Stimulated activated CD4-positive, alpha-beta T cell treated with anti-CD3 and anti-CD28 coated beads, Interleukin-4, amount 100 ng/mL, for 24 hours (primary cell): ENCODE measurements around the gene GCNA.
"Not testable (repeated sequence)": the region's sequence is repeated elsewhere in the genome, so short reads cannot be mapped to it uniquely, and the experiment has no call there.

Source experiments
- DNase-seq: peaks from one replicate; pipeline ENCODE4 v3.0.0-alpha.2; 2020

GCNA gene

DNA sequence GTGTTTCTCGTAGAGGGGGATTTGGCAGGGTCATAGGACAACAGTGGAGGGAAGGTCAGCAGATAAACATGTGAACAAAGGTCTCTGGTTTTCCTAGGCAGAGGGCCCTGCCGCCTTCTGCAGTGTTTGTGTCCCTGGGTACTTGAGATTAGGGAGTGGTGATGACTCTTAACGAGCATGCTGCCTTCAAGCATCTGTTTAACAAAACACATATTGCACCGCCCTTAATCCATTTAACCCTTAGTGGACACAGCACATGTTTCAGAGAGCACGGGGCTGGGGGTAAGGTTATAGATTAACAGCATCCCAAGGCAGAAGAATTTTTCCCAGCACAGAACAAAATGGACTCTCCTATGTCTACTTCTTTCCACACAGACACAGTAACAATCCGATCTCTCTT lies 66.2 kb downstream of the GCNA start:
- DNase-seq = not testable (repeated sequence)

DNA sequence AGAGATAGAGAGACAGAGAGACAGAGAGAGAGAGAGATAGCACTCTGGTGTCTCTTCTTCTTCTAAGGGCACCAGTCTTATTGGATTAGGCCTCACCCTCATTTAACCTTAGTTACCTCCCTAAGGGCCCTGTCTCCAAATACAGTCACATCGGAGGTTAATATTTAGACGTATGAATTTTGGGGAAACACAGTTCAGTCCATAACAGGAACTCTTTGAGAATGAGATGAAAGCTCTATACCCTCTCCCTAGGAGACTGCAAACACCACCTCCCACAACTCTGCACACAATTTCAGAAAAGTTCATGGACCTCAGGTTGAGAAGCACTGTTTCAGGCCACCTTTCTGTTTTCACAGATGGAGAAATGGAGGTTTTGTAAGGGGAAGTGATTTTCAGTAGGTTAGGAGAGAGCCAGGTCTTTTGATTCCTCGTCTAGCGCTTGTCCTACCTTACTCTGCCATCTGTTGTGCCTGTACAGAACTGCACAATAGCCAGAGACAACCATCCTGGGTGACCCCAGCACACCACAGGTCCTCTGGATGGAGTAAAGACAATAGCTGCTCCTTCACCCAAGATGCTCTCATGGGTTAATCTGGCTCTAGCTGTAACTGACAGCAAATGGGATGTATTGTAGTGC lies 72.2 kb downstream of the GCNA start:
- DNase-seq = peak; percentile 23

DNA sequence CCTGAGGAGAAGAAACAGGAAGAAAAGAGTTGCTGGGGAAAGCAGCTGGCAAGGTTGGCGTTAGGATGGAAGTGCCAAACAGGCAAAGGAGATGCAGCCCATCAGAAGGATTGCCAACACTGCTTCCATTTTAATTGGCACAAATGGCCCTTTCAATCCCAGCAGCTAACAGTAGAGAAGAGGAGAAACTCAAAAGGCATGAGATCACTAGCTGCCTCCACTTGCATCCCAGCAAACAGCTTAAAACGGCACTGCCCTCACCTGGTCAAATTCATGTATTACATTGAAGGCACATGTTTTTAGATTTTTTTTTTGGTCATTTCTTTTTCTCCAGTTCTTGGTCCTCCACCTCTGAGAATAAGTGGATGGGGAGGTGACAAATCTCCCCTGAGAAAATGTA lies 74.2 kb downstream of the GCNA start:
- DNase-seq = peak; percentile 68

DNA sequence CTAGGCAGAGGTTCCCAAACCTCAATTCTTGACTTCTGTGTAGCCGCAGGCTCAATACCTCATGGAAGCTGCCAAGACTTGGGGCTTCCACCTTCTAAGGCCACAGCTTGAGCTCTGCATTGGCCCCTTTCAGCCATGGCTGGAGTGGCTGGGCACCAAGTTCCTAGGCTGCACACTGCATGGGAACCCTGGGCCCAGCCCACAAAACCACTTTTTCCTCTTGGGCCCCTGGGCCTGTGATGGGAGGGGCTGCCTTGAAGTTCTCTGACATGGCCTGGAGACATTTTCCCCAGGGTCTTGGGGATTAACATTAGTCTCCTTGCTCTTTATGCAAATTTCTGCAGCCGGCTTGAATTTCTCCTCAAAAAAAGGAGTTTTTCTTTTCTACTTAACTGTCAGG lies 75.1 kb downstream of the GCNA start:
- DNase-seq = no peak

- no peak for DNase-seq
Measured at GRCh38 chrX:71657267-71657666, 79.0 kb downstream of the GCNA start.

DNA sequence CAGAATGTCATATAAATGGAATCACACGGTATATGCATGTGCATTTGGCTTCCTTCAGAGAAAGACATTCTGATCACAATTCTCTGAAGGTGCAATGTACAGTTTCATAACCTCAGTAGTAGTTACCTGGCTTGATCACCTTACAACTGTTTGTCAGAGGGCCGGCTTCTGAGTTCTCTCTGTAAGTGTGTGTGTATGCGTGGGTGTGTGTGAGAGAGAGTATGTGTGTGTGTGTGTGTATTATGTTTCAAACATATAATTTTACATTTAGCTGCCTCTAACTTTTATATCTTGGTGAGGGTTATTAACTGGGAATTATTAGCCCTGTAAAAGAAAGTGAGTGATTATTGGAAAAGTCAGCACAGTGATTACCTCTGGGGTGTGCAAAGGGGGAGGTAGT lies 81.1 kb downstream of the GCNA start:
- DNase-seq = no peak

DNA sequence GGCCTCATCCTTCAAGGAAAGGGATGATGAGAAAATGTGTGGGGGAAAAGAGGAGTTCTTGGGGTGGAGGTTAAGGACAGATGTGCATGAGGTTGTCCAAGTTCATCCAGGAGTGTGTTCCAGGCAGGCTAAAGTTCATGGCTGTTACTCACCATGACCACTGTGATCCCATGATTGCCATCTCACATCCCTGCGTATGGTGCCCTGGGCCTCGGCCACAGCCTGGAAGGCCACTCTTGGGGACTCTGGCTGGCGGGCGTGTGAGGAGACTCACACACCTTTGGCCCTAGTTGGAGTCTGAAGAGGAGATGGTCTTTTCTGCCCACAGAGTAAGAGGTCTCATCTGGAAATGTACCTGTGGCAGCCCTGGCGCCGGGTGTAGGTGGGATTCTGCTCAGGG lies 81.7 kb downstream of the GCNA start:
- DNase-seq = no peak

- no peak for DNase-seq
Measured at GRCh38 chrX:71660562-71661416, 82.6 kb downstream of the GCNA start.

- no peak for DNase-seq
Measured at GRCh38 chrX:71661919-71662318, 83.7 kb downstream of the GCNA start.

DNA sequence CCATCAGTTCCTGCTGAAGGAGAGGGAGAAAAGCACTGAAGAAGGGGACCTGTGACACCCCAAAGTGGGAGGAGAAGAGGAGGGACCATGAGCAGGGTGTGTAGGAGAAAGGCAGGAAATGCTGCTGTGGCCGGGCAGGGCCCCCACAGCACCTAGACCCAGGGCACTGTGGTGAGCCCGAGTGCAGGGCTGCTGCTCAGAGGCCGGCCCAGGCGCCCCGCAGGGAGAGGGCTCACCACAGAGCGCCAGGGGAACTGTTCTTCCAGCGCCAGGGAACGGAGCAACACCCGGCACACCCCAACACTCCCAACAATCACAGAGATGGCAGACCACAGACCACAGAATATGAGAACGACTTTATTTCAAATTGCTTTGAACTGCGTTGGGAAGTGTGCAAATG lies 84.4 kb downstream of the GCNA start:
- not testable (repeated sequence) for DNase-seq
